Suppressor macrophage (primary cell): ENCODE measurements around the gene DHX34.
"Not testable (repeated sequence)": the region's sequence is repeated elsewhere in the genome, so short reads cannot be mapped to it uniquely, and the experiment has no call there.

Source experiments
- DNase-seq, 4 experiments: peaks; one replicate each; pipeline ENCODE4 v3.0.0-alpha.2; 2020 to 2022

The DHX34 gene

GRCh38 chr19:47371261-47371660 is 22.1 kb downstream of the DHX34 start:
- DNase-seq: no peak

DNA sequence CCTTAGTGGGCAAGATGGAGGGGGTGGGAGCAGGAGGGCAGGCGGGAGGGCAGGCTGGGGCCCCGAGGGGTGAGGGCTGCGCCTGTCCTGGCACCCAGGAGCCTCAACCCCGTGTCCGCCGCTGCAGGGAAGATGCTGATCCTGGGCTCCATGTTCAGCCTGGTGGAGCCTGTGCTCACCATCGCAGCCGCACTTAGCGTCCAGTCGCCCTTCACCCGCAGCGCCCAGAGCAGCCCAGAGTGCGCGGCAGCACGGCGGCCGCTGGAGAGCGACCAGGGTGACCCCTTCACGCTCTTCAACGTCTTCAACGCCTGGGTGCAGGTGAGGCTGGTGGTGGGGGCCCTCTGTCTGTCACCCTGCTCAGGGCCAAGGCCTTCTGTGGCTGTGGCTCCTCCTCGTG is 23.5 kb downstream of the DHX34 start:
- no peak for DNase-seq

GRCh38 chr19:47373246-47374240 is 24.4 kb downstream of the DHX34 start:
- no peak for DNase-seq

GRCh38 chr19:47374876-47375693 is 26.0 kb downstream of the DHX34 start:
- DNase-seq: no peak

DNA sequence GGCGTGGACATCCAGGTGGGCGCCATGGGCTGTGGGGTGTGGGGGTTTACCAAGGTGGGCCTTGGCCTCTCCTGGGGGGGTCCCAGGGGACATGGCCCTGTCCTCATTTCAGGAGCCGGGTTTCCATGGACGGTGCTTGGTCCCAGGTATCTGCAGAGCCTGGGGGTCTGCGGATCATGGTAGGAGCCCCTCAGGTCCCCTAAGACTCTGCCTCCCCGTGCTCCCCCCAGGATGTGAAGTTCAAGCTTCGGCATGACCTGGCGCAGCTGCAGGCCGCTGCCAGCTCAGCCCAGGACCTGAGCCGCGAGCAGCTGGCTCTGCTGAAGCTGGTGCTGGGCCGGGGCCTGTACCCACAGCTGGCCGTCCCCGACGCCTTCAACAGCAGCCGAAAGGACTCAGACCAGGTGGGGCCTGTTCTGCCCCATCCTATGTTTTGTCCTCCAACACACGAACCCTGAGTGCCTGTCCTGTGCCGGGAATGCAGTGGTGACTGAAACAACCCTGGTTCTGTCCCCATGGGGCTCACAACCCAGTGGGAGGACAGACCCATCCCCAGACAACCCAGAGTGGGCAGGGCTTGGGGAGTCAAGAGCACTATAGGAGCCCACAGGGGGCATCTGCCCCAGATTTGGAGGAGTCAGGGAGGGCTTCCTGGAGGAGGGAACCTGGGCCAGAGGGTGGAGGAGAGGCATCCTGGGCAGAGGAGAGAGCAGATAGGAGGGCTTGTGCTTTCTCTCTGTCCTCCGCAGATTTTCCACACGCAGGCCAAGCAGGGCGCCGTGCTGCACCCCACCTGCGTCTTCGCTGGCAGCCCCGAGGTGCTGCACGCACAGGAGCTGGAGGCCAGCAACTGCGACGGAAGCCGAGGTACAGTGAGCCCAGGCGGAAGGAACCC is 26.8 kb downstream of the DHX34 start:
- no peak for DNase-seq

- peak in 3 of 4 experiments; percentile 26 to 54 (median 39) for DNase-seq
Observed at GRCh38 chr19:47376589-47377144, 27.6 kb downstream of the DHX34 start.

DNA sequence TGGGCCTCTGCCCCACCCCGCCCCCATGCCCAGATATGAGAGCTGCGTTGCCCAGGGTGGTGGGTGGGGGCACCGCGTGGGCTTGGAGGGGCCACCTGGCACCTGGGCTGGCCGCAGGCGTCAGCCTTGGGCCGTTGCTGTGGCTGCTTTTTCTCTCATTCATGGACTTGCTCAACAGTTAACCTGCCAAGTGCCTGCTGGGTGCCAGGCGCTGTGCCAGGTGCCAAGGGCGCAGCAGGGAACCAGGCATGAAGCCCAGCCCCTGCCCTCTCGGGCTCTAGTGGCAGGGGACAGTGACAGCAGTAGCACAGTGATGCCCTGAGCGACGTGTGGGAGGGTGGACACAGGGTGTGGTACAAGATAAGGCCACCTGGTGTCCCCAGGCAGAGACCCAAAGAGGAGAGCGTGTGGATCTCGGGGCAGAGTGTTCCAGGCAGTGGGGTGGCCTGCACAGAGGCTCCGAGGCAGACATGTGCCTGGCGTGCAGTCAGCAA is 28.1 kb downstream of the DHX34 start:
- DNase-seq: no peak

DNA sequence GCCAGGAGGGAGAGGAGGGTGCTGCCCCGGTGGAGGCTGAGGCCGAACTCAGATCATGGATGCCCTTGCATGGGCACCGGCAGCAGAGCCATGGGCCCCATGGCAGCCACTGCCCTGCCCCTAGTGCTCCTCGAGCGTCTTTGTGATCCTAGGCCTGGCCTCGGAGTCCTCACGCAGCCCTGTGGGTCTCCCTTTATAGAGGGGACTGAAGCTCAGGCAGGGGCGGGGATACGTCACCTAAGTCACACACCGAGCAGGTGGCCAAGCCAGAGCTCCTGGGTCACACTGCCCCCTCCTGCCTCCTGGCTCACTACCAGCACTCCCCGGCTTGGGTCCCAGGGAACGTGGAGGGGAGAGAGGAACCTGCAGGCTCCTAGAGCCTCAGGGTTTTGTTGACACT is 28.7 kb downstream of the DHX34 start:
- DNase-seq: no peak

DNA sequence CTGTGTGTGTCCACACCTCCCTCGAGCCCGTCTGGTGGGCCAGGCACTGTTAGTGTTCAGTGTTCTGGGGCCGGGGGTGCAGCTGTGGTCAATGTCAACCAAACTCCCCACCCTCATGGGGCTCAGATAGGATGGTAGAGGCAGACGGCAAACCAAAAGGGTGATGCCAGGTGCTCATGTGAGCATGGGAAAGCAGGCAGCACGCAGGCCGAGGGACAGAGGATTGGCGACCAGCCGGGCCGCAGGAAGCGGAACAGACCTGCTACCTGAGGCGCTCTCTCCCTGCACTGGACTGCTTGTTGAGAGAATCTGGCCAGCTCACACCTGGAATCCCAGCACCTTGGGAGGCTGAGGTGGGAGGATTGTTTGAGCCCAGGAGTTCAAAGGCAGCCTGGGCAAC is 29.1 kb downstream of the DHX34 start:
- DNase-seq: no peak

DNA sequence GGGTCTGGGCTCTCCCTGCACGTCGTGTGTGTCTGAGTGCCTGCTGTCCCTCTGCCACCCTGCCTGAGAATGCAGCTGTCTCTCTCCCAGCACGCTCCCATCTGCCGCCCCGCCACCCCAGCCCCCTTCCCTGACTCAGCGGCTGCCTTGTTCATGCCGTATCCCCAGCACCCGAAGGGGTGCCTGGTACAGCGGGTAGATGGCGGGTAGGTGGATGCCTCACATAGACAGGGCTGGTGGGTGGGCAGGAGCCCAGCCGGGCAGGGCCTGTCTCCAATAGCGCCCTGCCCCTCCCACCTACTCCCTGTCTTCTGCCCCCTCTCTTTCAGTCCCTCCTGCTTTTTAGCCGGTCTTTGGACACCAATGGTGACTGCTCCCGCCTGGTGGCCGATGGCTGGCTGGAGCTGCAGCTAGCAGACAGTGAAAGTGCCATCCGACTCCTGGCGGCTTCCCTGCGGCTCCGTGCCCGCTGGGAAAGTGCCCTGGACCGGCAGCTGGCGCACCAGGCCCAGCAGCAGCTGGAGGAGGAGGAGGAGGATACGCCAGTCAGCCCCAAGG is 30.3 kb downstream of the DHX34 start:
- no peak for DNase-seq

GRCh38 chr19:47380559-47380958 is 31.4 kb downstream of the DHX34 start:
- no peak for DNase-seq

DNA sequence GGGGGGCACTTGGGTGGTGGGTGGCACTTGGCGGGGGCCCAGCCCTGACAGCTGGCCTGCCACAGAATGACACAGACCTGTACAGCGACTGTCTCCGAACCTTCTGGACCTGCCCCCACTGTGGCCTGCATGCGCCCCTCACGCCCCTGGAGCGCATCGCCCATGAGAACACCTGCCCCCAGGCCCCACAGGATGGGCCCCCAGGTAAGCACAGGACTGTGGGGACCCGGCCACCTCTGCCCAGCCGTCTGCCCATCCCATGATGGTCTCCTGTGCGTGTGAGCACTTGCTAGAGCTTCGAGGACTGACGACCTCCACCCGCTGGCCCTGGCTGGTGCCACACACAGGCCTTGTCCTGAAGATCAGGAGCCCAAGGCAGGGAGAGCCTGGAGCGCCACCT is 32.0 kb downstream of the DHX34 start:
- DNase-seq: no peak

DNA sequence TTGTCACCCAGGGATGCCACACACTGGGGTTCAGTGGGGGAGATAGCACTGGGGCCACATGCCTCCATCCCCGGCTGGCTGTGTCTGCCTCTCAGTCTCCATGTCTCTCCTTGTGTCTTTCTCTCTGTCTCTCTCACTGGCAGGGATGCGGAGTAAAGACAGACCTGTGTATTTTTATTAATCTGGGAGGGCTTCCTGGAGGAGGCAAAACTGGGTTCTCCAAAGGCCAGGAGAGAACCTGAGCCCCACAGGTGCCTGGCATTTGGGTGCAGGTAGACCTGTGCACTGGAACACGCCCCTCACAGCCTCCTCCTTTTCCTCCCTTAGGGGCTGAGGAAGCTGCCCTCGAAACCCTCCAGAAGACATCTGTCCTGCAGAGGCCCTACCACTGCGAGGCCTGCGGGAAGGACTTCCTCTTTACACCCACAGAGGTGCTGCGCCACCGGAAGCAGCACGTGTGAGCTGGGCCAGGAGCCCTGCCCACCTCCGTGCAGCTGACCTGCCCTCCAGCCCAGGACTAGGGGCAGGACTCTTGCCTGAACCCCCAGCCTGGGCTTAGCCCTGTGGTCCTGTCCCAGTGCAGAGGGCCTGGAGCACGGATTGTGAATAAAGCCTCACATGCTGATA is 32.7 kb downstream of the DHX34 start:
- peak; percentile 64 to 81 (median 75) for DNase-seq

DNA sequence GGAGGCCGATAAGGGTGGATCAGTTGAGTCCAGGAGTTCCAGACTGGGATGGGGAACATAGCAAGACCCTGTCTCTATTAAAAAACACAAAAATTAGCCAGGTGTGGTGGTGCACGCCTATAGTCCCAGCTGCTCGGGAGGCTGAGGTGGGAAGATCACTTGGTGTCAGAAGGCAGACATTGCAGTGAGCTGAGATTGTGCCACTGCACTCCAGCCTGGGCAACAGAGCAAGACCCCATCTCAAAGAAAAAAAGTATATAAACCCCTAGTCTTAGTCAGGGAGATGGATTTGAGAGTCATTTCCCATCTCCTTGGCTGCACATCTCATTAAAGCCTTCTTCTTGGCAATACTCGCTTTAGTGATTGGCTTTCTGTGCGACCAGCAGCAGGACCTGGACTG is 34.8 kb downstream of the DHX34 start:
- DNase-seq: not testable (repeated sequence)

DNA sequence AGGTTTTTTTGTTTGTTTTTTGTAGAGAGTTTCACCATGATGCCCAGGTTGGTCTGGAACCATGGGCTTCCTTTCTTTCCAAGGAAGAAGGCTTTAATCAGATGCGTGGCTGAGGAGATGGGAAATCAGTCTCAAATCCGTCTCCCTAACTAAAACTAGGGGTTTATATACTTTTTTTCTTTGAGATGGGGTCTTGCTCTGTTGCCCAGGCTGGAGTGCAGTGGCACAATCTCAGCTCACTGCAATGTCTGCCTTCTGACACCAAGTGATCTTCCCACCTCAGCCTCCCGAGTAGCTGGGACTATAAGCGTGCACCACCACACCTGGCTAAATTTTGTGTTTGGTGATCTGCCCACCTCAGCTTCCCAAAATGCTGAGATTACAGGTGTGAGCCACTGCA is 35.4 kb downstream of the DHX34 start:
- DNase-seq: not testable (repeated sequence)

GRCh38 chr19:47386582-47386981 is 37.5 kb downstream of the DHX34 start:
- not testable (repeated sequence) for DNase-seq

GRCh38 chr19:47387623-47388022 is 38.5 kb downstream of the DHX34 start:
- not testable (repeated sequence) for DNase-seq

DNA sequence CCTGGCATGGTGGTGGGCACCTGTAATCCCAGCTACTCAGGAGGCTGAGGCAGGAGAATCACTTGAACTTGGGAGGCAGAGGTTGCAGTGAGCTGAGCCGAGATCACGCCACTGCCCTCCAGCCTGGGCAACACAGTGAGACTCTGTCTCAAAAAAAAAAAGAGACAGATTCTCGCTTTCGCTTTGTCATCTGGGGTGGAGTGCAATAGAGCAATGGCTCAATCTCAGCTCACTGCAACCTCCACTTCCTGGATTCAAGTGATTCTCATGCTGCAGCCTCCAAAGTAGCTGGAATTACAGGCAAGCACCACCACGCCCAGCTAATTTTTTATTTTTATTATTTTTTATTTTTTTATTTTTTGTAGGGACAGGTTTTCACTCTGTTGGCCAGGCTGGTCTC is 39.6 kb downstream of the DHX34 start:
- DNase-seq: peak; percentile 74 to 89 (median 80)

- peak; percentile 94 to 99 (median 95) for DNase-seq
Observed at GRCh38 chr19:47389150-47389556, 40.0 kb downstream of the DHX34 start.

DNA sequence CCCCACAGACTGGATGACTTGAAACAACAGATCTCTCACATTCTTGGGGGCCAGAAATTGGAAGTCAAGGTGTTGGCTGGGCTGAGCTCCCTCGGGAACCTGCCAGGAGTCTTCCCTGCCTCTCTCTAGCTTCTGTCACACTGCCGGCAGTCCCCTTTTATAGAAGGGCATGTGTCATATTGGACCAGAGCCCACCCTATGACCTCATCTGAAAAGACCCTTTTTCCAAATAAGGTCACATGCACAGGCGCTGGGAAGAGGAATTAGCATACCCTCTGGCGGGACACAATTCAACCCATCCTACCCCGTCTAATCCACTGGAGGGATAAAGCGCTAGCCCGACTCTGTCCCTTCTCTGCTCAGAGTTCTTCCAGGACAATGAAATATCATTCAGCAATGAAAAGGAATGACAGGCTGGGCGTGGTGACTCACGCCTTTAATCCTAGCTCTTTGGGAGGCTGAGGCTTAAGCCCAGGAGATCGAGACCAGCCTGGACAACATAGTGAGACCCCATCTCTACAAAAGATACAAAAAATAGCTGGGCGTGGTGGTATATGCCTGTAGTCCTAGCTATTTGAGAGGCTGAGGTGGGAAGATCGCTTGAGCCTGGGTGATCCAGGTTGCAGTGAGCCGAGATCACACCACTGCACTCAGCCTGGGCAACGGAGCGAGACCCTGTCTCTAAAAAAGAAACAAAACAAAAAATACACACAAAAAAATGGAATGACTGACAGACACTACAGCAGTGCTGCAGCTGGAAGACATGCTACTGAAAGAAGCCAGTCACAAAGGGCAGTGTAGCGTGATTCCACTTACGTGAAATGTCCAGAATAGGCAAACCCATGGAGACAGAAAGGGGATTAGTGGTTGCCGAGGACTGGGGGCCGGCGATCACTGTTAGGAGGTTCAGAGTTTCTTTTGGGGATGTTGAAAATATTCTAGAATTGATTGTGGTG is 41.7 kb downstream of the DHX34 start:
- no peak for DNase-seq
